Spinal cord (tissue), 10 donors: ENCODE measurements around the gene QRFP. TPM values are rescaled to one million over a fixed set of nuclear protein-coding genes. Genes with fewer than 3 reads are reported as not detected.

Experiments
- DNase-seq, 6 donors: peaks; one replicate each; pipeline versions ENCODE4 v3.0.0 to v3.0.0-alpha.2; 2013 to 2015; ENCODE audit warnings: low spot score in 6 of 6, low read depth in 4 of 6
- H3K27ac ChIP-seq: one replicate; pipeline ENCODE4 v1.5.1; 2013; ENCODE audit warnings: low read depth, low read length, control low read depth
- H3K27me3 ChIP-seq: one replicate; pipeline ENCODE4 v1.6.1; 2013; ENCODE audit warnings: low read length; ENCODE audit not compliant: control insufficient read depth, insufficient read depth
- H3K36me3 ChIP-seq: one replicate; pipeline ENCODE4 v1.6.1; 2013; ENCODE audit warnings: low read length; ENCODE audit not compliant: control insufficient read depth, insufficient read depth
- H3K4me1 ChIP-seq: one replicate; pipeline ENCODE4 v1.6.1; 2013; ENCODE audit warnings: low read length; ENCODE audit not compliant: control insufficient read depth, insufficient read depth
- H3K4me3 ChIP-seq: one replicate; pipeline ENCODE4 v1.5.1; 2013; ENCODE audit warnings: low read depth, low read length, control low read depth
- H3K9me3 ChIP-seq: one replicate; pipeline ENCODE4 v1.6.1; 2013; ENCODE audit warnings: low read length; ENCODE audit not compliant: control insufficient read depth, insufficient read depth
- WGBS: methylation state at CpG from one replicate; pipeline ENCODE4 v1.1.5; 2013; ENCODE audit warnings: missing lambda C conversion rate; ENCODE audit not compliant: insufficient coverage; 5-methylcytosine and 5-hydroxymethylcytosine counted together
- polyA plus RNA-seq, 2 donors: library from polyadenylated mRNA; unstranded; fragments of 120-200 nt; gene quantifications; one replicate each; pipeline ENCODE4 v1.2.1, GENCODE V29; 2013; ENCODE audit not compliant: insufficient read length in 2 of 2
- total RNA-seq, 2 donors: library from RNA; depleted of rRNA in 1 of 2; stranded (reverse); fragments of 120-200 nt in 1 of 2; fragments of >200 nt in 1 of 2; gene quantifications; one replicate each; pipeline versions ENCODE4 v1.2.3 to v1.2.4, GENCODE V29; 2013 to 2014
- donor health status: healthy.

QRFP gene
- total and polyA plus RNA-seq, 4 donors = 0.51 to 0.54 TPM; not detected in 2

DNA sequence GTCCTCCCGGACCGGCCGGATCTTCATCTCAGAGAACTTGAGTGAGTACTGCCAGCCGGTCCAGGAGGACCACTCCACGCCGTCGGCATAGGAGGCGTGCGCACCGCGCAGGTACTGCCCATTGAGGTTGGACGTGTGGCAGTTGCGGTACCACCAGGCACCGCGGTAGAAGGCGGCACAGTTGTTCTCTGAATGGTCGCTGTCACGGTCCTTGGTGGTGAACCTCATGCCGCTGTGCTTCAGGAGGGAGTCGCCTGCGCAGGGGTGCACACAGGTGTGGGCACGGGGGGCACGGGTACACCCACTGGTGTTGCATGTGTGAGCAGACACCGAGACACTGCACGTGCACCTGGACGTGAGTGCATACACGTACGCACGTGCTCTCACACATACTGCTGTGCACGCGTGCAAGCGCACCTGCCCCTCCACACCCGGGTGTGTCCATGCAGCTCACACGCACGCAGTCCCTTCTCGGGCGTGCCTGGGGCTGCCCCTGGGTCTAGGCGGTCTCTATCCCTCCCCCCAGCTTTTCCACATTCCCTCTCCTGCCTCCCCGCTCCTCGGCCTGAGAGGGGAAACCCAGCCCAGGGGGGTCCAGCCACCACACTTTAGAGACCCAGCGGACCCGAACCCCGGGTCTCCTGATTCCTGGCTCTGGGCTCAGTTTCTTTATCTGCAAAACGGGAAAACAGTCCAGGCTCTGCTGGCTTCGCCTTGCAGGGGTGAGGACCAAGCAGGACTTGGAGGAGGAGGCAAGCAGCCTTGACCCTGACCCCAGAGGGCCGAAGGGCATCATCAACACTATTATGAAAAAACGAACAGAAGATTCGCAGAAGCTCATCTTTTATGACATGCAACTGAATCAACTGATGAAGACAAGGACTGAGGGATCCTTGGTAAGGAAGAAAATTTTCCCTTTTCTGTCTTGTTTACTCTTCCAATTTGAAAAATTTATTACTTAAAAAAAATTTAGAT is 7.7 kb upstream of the QRFP start:
- DNase-seq = no peak
- Histone ChIP-seq H3K4me3 (no peak overlapping the region), H3K36me3 (peaks cover 15% of the 10 kb centered on the region), H3K9me3 (no peaks in the 10 kb centered on the region), H3K4me1 (peaks cover 31% of the 10 kb centered on the region), H3K27me3 (no peaks in the 10 kb centered on the region), H3K27ac (no peak overlapping the region)
- WGBS = 92% methylated on average over 45 of the region's 48 CpGs

DNA sequence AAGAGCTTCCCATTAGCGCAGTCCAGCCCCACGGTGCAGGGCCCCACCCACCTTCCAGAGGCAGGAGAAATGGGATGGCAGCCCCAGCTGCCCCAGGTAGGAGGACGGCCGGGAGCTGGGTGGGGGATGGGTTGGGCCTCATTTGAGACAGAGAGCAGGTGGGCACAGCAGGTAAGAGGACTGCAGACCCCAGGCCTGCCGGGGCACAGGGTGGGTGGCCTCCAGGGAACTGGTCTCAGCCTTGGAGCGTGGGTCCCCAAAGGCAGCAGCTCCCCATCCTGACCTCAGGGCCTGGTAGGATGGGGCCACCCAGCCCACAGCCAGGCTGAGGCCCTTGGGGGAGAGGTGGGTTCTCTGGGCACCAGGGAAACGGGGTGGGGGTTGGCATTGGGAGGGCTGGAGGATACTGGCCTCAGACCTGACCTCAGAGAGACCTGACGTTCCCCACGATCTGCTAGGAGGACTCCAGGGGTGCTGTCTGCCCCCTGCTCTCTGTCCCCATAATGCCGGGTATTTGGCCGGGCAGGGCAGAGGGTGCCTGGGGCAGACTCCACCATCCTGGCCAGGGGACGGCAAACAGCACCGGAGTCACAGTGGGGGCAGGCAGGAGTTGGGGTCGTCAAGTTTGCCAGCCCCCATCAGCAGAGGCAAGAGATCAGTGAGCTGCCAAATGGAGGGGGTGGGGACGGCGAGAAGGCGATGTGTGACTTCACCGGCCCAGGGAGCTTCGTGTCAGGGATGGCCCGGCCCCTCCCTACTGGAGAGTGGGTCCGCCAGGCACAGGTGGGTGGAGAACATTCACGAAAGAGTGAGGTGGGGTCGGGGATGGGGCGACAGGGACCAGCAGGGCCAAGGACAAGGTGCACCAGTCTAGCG is 6.8 kb upstream of the QRFP start:
- no peak for DNase-seq
- H3K4me1 ChIP-seq = peaks cover 27% of the 10 kb centered on the region
- peaks cover 11% of the 10 kb centered on the region for H3K36me3 ChIP-seq
- H3K27ac ChIP-seq = no peak overlapping the region
- WGBS = 79% methylated on average over 25 of the region's 25 CpGs
- H3K9me3 ChIP-seq = no peaks in the 10 kb centered on the region
- no peak overlapping the region for H3K4me3 ChIP-seq
- no peaks in the 10 kb centered on the region for H3K27me3 ChIP-seq

DNA sequence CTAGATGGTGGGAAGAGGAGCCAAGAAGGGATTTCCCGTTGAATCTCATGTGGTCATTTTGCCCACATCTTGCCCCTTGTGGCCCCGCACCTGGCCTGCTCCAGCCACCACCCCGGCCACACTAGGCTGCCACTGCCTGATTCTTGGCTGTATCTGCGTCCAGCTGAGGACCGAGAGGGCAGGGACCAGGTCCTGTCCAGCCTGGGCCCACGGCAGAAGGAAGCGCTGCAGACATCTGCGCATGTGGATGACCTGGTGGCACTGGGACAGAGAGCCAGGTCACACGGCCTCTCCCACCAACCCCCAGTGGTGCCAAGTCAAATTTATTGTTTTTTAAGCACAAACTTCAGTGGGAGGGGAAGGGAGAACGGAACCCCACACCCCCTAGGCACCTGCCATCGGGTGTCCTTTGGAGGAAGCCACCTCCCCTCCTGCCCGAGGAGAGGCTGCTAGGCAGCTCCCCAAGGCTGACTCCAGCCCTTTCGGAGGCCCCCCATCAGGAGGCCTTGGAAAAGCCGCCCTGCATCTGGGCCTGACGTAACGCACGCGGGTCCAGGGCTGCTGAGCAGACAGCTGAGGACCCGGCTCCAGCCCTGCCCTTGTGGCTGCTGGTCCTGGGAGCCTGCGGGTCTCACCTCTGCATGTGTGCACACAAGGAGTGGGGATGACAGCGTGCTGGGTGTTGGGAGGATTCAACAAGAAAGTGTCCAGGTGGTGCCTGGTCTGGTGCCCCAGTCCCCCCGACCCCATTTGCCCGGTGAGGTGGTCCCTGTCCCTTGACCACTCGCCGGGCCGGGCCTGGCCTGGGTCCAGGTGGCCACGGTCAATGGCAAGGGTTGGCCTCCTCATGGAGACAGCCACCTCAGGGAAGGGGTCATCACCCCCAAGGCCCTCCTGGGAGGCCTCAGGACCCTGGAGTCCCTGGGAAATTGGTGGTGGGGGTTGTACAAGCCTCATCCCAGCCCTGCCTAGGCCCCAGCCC is 5.9 kb upstream of the QRFP start:
- 80% methylated on average over 23 of the region's 27 CpGs for WGBS
- H3K27me3 ChIP-seq = no peaks in the 10 kb centered on the region
- H3K9me3 ChIP-seq = no peaks in the 10 kb centered on the region
- no peak for DNase-seq
- H3K36me3 ChIP-seq = peaks cover 13% of the 10 kb centered on the region
- H3K4me3 ChIP-seq = no peak overlapping the region
- H3K4me1 ChIP-seq = peaks cover 22% of the 10 kb centered on the region
- H3K27ac ChIP-seq = no peak overlapping the region

GRCh38 chr9:130901498-130902203 is 5.0 kb upstream of the QRFP start:
- Histone ChIP-seq H3K36me3 (peaks cover 19% of the 10 kb centered on the region), H3K9me3 (no peaks in the 10 kb centered on the region), H3K4me3 (no peak overlapping the region), H3K4me1 (peaks cover 20% of the 10 kb centered on the region), H3K27me3 (no peaks in the 10 kb centered on the region), H3K27ac (no peak overlapping the region)
- DNase-seq = no peak
- WGBS = 83% methylated on average over 17 of the region's 17 CpGs

GRCh38 chr9:130900701-130901497 is 4.3 kb upstream of the QRFP start:
- peaks cover 27% of the 10 kb centered on the region for H3K36me3 ChIP-seq
- DNase-seq = no peak
- H3K27me3 ChIP-seq = no peaks in the 10 kb centered on the region
- no peak overlapping the region for H3K4me3 ChIP-seq
- no peak overlapping the region for H3K27ac ChIP-seq
- peaks cover 20% of the 10 kb centered on the region for H3K4me1 ChIP-seq
- 70% methylated on average over 9 of the region's 17 CpGs for WGBS
- H3K9me3 ChIP-seq = no peaks in the 10 kb centered on the region

DNA sequence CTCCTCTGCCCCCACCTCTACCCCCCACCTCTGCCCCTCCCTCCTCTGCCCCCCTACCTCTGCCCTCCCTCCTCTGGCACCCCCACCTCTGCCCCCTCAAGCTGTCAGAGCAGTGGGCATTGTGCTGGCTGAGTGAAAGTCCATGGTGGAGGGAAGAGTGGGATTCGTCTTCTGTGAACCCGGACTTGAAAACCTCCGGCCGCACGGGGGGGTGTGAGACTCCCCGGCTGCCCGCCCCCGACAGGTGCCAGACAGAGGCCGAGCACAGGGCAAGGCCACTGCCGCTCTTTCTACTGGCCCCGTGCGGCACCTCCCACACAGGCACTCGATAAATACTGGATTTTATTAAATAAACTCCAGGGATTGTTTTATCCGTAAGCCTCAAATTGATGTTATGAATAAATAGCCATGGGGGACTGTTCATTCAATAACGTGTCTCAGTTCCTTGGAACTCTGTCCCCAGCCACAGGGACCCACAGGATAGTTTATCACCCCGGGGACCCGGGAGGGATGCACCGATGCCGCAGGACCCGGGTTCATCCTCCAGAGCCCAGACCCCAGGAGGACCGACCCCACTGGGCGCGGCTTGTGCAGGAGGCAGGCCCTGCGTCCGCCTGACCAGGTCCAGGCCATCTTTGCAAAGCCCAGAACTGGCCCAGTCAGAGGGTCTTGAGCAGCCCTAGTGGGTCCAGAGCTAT is 2.6 kb upstream of the QRFP start:
- DNase-seq = no peak
- H3K9me3 ChIP-seq = no peaks in the 10 kb centered on the region
- peaks cover 37% of the 10 kb centered on the region for H3K4me1 ChIP-seq
- H3K27me3 ChIP-seq = no peaks in the 10 kb centered on the region
- WGBS = 82% methylated on average over 12 of the region's 25 CpGs
- peaks cover 34% of the 10 kb centered on the region for H3K36me3 ChIP-seq
- H3K27ac ChIP-seq = no peak overlapping the region
- no peak overlapping the region for H3K4me3 ChIP-seq

DNA sequence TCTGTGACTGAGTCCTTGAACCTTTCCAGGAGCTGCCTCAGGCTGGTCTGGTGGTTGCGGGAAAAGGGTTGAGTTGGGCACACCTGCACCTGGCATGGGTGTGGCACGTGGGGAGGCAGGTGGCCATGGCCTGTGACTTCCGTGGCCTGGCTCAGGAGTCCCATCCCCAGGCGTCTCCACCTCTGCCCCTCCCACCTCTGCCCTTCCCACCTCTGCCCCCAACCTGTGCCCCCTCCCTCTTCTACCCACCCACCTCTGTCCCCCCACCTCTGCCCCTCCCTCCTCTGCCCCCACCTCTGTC is 1.9 kb upstream of the QRFP start:
- H3K4me1 ChIP-seq = peaks cover 43% of the 10 kb centered on the region
- DNase-seq = no peak
- no peaks in the 10 kb centered on the region for H3K27me3 ChIP-seq
- no peak overlapping the region for H3K4me3 ChIP-seq
- 83% methylated on average over 3 of the region's 4 CpGs for WGBS
- H3K27ac ChIP-seq = no peak overlapping the region
- H3K9me3 ChIP-seq = no peaks in the 10 kb centered on the region
- H3K36me3 ChIP-seq = peaks cover 39% of the 10 kb centered on the region
